HEK293 (cell line): ENCODE data around the gene SPTBN1.
A peak's percentile ranks its signal among the peaks of the same experiment; 100 is the strongest.

Experiments
- CTCF ChIA-PET: fragments of 350-600 bp; formaldehyde crosslinking; extraction: SDS; loops from one replicate; lab custom pipeline; 2021; ENCODE audit warnings: antibody characterized with exemption; lab: Yijun Ruan, JAX
- POLR2A ChIA-PET: fragments of 300-600 bp; formaldehyde crosslinking; extraction: SDS; loops from one replicate; lab custom pipeline; 2020; ENCODE audit warnings: antibody characterized with exemption, inconsistent platforms; lab: Yijun Ruan, JAX
- H3K27ac ChIP-seq: fragments of 200-500 bp; sonication (Bioruptor generic); 2 replicates; pipeline ENCODE4 v1.5.1; 2014; ENCODE audit warnings: low read depth, low read length, control low read depth, inconsistent platforms; ENCODE audit errors: extremely low read depth
- H3K36me3 ChIP-seq, 2 experiments: fragments of 200-500 bp in 1 of 2; sonication (Bioruptor generic) in 1 of 2; 1 replicate in 1 of 2; 2 replicates in 1 of 2; pipeline ENCODE4 v1.5.1; 2014 to 2017; ENCODE audit warnings: inconsistent platforms in 2 of 2, low read length in 2 of 2; ENCODE audit not compliant: control insufficient read depth in 2 of 2, insufficient read depth in 1 of 2
- H3K4me1 ChIP-seq: fragments of 200-500 bp; sonication (Bioruptor generic); 2 replicates; pipeline ENCODE4 v1.5.1; 2014; ENCODE audit warnings: mild to moderate bottlenecking, low read length, inconsistent platforms; ENCODE audit not compliant: control insufficient read depth, insufficient read depth
- H3K4me3 ChIP-seq: 2 replicates; pipeline ENCODE4 v1.5.1; 2011; ENCODE audit warnings: low read depth, mild to moderate bottlenecking, control low read depth, low read length, moderate library complexity
- H3K9me3 ChIP-seq: fragments of 200-500 bp; sonication (Bioruptor generic); 2 replicates; pipeline ENCODE4 v1.5.1; 2014; ENCODE audit warnings: low read depth, low read length, inconsistent platforms; ENCODE audit not compliant: control insufficient read depth, insufficient read depth
- AEBP2 ChIP-seq: fragments of 450-650 bp; formaldehyde crosslinking; IDR thresholded peaks from 2 replicates; pipeline ENCODE4 v1.5.1; 2016; ENCODE audit warnings: missing biosample characterization, missing genetic modification characterization, borderline replicate concordance
- GLI4 ChIP-seq: fragments of 450-650 bp; formaldehyde crosslinking; IDR thresholded peaks from 2 replicates; pipeline ENCODE4 v1.5.1; 2016; ENCODE audit warnings: missing biosample characterization, missing genetic modification characterization
- HOXA7 ChIP-seq: sonication (generic); formaldehyde crosslinking; IDR thresholded peaks from 2 replicates; pipeline ENCODE4 v1.8.1; 2022; ENCODE audit warnings: missing genetic modification reagents, borderline replicate concordance
- HOXC10 ChIP-seq: sonication (generic); formaldehyde crosslinking; IDR thresholded peaks from 2 replicates; pipeline ENCODE4 v1.8.1; 2023; ENCODE audit warnings: mild to moderate bottlenecking, missing genetic modification reagents
- INSM2 ChIP-seq: fragments of 450-650 bp; formaldehyde crosslinking; IDR thresholded peaks from 2 replicates; pipeline ENCODE4 v1.5.1; 2016; ENCODE audit warnings: missing biosample characterization, missing genetic modification characterization
- KLF1 ChIP-seq: fragments of 450-650 bp; formaldehyde crosslinking; IDR thresholded peaks from 2 replicates; pipeline ENCODE4 v1.5.1; 2016; ENCODE audit warnings: missing biosample characterization, missing genetic modification characterization
- MEIS1 ChIP-seq: sonication (generic); formaldehyde crosslinking; IDR thresholded peaks from 2 replicates; pipeline ENCODE4 v1.8.1; 2022; ENCODE audit warnings: missing genetic modification reagents, mild to moderate bottlenecking, borderline replicate concordance
- SCRT2 ChIP-seq: fragments of 450-650 bp; formaldehyde crosslinking; IDR thresholded peaks from 2 replicates; pipeline ENCODE4 v1.5.1; 2016; ENCODE audit warnings: missing biosample characterization, missing genetic modification characterization
- SP3 ChIP-seq: fragments of 450-650 bp; formaldehyde crosslinking; IDR thresholded peaks from 2 replicates; pipeline ENCODE4 v1.5.1; 2016; ENCODE audit warnings: missing biosample characterization, missing genetic modification characterization
- TRIM28 ChIP-seq: IDR thresholded peaks from 2 replicates; pipeline ENCODE4 v1.6.1; 2011; ENCODE audit warnings: low read length, control low read depth, borderline replicate concordance
- YY1 ChIP-seq: fragments of 450-650 bp; formaldehyde crosslinking; IDR thresholded peaks from 2 replicates; pipeline ENCODE4 v1.5.1; 2018; ENCODE audit warnings: missing biosample characterization, missing genetic modification characterization
- ZBTB1 ChIP-seq: fragments of 450-650 bp; formaldehyde crosslinking; IDR thresholded peaks from 2 replicates; pipeline ENCODE4 v1.5.1; 2016; ENCODE audit warnings: missing biosample characterization, missing genetic modification characterization
- ZBTB8A ChIP-seq: fragments of 450-650 bp; formaldehyde crosslinking; IDR thresholded peaks from 2 replicates; pipeline ENCODE4 v1.5.1; 2016; ENCODE audit warnings: missing biosample characterization, missing genetic modification characterization
- ZIC2 ChIP-seq: fragments of 450-650 bp; formaldehyde crosslinking; IDR thresholded peaks from 2 replicates; pipeline ENCODE4 v1.5.1; 2016; ENCODE audit warnings: missing biosample characterization, missing genetic modification characterization
- ZNF157 ChIP-seq: fragments of 450-650 bp; formaldehyde crosslinking; IDR thresholded peaks from 2 replicates; pipeline ENCODE4 v1.5.1; 2016; ENCODE audit warnings: missing biosample characterization, missing genetic modification characterization
- ZNF223 ChIP-seq: fragments of 450-650 bp; formaldehyde crosslinking; IDR thresholded peaks from 2 replicates; pipeline ENCODE4 v1.5.1; 2016; ENCODE audit warnings: missing biosample characterization, missing genetic modification characterization
- ZNF266 ChIP-seq: fragments of 450-650 bp; formaldehyde crosslinking; IDR thresholded peaks from 2 replicates; pipeline ENCODE4 v1.5.1; 2016; ENCODE audit warnings: missing biosample characterization, missing genetic modification characterization, low read depth
- ZNF391 ChIP-seq: fragments of 450-650 bp; formaldehyde crosslinking; IDR thresholded peaks from 2 replicates; pipeline ENCODE4 v1.5.1; 2016; ENCODE audit warnings: low read depth, missing biosample characterization, missing genetic modification characterization, borderline replicate concordance
- ZNF433 ChIP-seq: fragments of 450-650 bp; formaldehyde crosslinking; IDR thresholded peaks from 2 replicates; pipeline ENCODE4 v1.5.1; 2016; ENCODE audit warnings: missing biosample characterization, missing genetic modification characterization, low read depth
- ZNF473 ChIP-seq: fragments of 450-650 bp; formaldehyde crosslinking; IDR thresholded peaks from 2 replicates; pipeline ENCODE4 v1.5.1; 2017; ENCODE audit warnings: missing biosample characterization, missing genetic modification characterization
- ZNF501 ChIP-seq: fragments of 450-650 bp; formaldehyde crosslinking; IDR thresholded peaks from 2 replicates; pipeline ENCODE4 v1.5.1; 2016; ENCODE audit warnings: missing biosample characterization, missing genetic modification characterization
- ZNF544 ChIP-seq: fragments of 450-650 bp; formaldehyde crosslinking; IDR thresholded peaks from 2 replicates; pipeline ENCODE4 v1.5.0; 2017; ENCODE audit warnings: missing biosample characterization, missing genetic modification characterization
- ZNF548 ChIP-seq: fragments of 450-650 bp; formaldehyde crosslinking; IDR thresholded peaks from 2 replicates; pipeline ENCODE4 v1.5.1; 2016; ENCODE audit warnings: missing biosample characterization, missing genetic modification characterization
- ZNF555 ChIP-seq: fragments of 450-650 bp; formaldehyde crosslinking; conservative IDR thresholded peaks from 2 replicates; pipeline ENCODE4 v1.5.1; 2017; ENCODE audit warnings: missing biosample characterization, mild to moderate bottlenecking, missing genetic modification characterization, inconsistent platforms
- ZNF596 ChIP-seq: fragments of 450-650 bp; IDR thresholded peaks from 2 replicates; pipeline ENCODE4 v1.5.0; 2018; ENCODE audit warnings: missing biosample characterization, mild to moderate bottlenecking, missing genetic modification characterization, moderate library complexity
- ZNF629 ChIP-seq: fragments of 450-650 bp; formaldehyde crosslinking; IDR thresholded peaks from 2 replicates; pipeline ENCODE4 v1.5.1; 2017; ENCODE audit warnings: missing biosample characterization, missing genetic modification characterization
- ZNF677 ChIP-seq: fragments of 450-650 bp; IDR thresholded peaks from 2 replicates; pipeline ENCODE4 v1.5.0; 2018; ENCODE audit warnings: missing biosample characterization, mild to moderate bottlenecking, missing genetic modification characterization, moderate library complexity
- ZNF776 ChIP-seq: fragments of 450-650 bp; formaldehyde crosslinking; IDR thresholded peaks from 2 replicates; pipeline ENCODE4 v1.5.0; 2017; ENCODE audit warnings: missing biosample characterization, missing genetic modification characterization, borderline replicate concordance
- ZNF777 ChIP-seq: fragments of 450-650 bp; formaldehyde crosslinking; IDR thresholded peaks from 2 replicates; pipeline ENCODE4 v1.5.1; 2017; ENCODE audit warnings: missing biosample characterization, missing genetic modification characterization, borderline replicate concordance
- ZNF830 ChIP-seq: fragments of 450-650 bp; IDR thresholded peaks from 2 replicates; pipeline ENCODE4 v1.5.0; 2018; ENCODE audit warnings: missing biosample characterization, missing genetic modification characterization, low read depth, mild to moderate bottlenecking, moderate library complexity
- ZSCAN16 ChIP-seq: fragments of 450-650 bp; formaldehyde crosslinking; IDR thresholded peaks from 2 replicates; pipeline ENCODE4 v1.5.1; 2016; ENCODE audit warnings: missing biosample characterization, missing genetic modification characterization
- ZSCAN18 ChIP-seq: fragments of 450-650 bp; formaldehyde crosslinking; IDR thresholded peaks from 2 replicates; pipeline ENCODE4 v1.5.1; 2016; ENCODE audit warnings: missing biosample characterization, missing genetic modification characterization
- ZXDB ChIP-seq: fragments of 450-650 bp; formaldehyde crosslinking; IDR thresholded peaks from 2 replicates; pipeline ENCODE4 v1.5.1; 2016; ENCODE audit warnings: missing biosample characterization, missing genetic modification characterization
- TF ChIP-seq, protein P1 (sequence below): fragments of 450-650 bp; formaldehyde crosslinking; IDR thresholded peaks from 2 replicates; pipeline ENCODE4 v1.5.1; 2017; ENCODE audit warnings: missing biosample characterization, missing genetic modification characterization
- TF ChIP-seq, protein P2 (sequence below): fragments of 450-650 bp; formaldehyde crosslinking; IDR thresholded peaks from 2 replicates; pipeline ENCODE4 v1.5.1; 2016; ENCODE audit warnings: missing biosample characterization, missing genetic modification characterization

Gene SPTBN1

DNA sequence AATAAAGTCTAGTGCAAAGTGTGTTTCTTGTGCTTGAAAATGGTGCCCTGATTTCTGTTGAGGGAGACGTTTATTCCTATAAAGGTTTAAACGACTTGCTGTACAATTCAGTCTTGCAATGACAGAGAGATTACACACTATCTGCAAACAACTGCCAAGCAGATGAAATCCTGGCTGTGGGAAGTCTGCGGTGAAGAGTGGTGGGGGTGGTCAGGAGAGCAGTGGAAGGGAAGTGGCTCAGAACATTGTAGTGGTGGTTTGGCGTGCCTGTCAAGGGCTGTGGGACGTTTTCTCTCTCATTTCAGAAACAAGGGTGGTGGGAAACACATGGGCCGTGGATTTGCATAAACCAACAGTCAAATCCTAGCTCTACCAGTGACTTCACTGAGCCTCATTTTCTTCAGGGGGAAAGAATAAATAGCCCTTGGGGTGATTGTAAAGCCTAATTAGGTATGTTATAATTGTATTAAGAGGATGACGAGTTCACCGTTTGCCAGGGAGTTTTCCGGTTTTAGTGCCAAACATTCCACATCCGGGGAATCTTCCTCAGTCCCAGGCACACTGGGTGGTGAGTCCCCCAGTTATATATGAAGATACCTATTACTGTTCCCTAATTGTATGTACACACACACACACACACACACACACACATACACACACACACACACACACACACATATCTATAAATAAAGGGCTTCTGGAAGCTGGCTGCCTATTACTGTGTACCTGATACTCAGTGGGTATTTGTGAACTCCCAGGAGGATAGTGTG is 115.0 kb downstream of the SPTBN1 start:
- ChIA-PET CTCF (interaction anchor here (0.7 to 1.0 kb wide), 4 partner anchors 16 to 465 kb away, joined by 3 to 4 read pairs (median 4); no protein-coding TSS in a partner anchor), POLR2A (interaction anchor here (3.9 kb wide), 1 partner anchor 12 kb away, joined by 48 read pairs; no protein-coding TSS in a partner anchor)
- Histone ChIP-seq H3K4me1 (peaks cover 62% of the 10 kb centered on the region), H3K9me3 (no peaks in the 10 kb centered on the region), H3K36me3 (no peaks in the 10 kb centered on the region), H3K4me3 (no peak overlapping the region), H3K27ac (peak overlapping the region; percentile 98)
- TF ChIP-seq ZNF544 (tag by site-specific recombination), result no peak
- TF ChIP-seq ZNF157 (tag by site-specific recombination), result no peak
- TF ChIP-seq ZNF223 (tag by site-specific recombination), result no peak
- no peak for TF ChIP-seq AEBP2 (tag by site-specific recombination)
- TF ChIP-seq ZBTB8A (tag by site-specific recombination), result 0 out of 2 replicates have a peak, but pooled peaks have one; percentile 21
- no peak for TF ChIP-seq ZNF776
- no peak for TF ChIP-seq ZNF555 (tag by site-specific recombination)
- TF ChIP-seq ZNF677, result no peak
- peak; percentile 53 for TF ChIP-seq ZNF629 (tag by site-specific recombination)
- no peak for TF ChIP-seq YY1 (tag by site-specific recombination)
- TF ChIP-seq ZSCAN16 (tag by site-specific recombination), result no peak
- no peak for TF ChIP-seq SCRT2 (tag by site-specific recombination)
- TF ChIP-seq HOXC10, result no peak
- TF ChIP-seq ZXDB (tag by site-specific recombination), result 0 out of 2 replicates have a peak, but pooled peaks have one; percentile 12
- no peak for TF ChIP-seq ZNF391 (tag by site-specific recombination)
- TF ChIP-seq, protein P1, sequence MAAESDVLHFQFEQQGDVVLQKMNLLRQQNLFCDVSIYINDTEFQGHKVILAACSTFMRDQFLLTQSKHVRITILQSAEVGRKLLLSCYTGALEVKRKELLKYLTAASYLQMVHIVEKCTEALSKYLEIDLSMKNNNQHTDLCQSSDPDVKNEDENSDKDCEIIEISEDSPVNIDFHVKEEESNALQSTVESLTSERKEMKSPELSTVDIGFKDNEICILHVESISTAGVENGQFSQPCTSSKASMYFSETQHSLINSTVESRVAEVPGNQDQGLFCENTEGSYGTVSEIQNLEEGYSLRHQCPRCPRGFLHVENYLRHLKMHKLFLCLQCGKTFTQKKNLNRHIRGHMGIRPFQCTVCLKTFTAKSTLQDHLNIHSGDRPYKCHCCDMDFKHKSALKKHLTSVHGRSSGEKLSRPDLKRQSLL (tag by site-specific recombination), result no peak
- TF ChIP-seq ZNF777 (tag by site-specific recombination), result no peak
- no peak for TF ChIP-seq SP3 (tag by site-specific recombination)
- TF ChIP-seq, protein P2, sequence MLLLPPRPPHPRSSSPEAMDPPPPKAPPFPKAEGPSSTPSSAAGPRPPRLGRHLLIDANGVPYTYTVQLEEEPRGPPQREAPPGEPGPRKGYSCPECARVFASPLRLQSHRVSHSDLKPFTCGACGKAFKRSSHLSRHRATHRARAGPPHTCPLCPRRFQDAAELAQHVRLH (tag by site-specific recombination), result no peak
- TF ChIP-seq ZNF266 (tag by site-specific recombination), result no peak
- TF ChIP-seq ZNF433 (tag by site-specific recombination), result no peak
- TF ChIP-seq INSM2 (tag by site-specific recombination), result peak; percentile 47; the same call in 1 of the 2 replicates
- TF ChIP-seq HOXA7 (CRISPR knock-in tag), result no peak
- TF ChIP-seq ZNF596 (tag by site-specific recombination), result no peak
- TF ChIP-seq MEIS1, result no peak
- no peak for TF ChIP-seq ZSCAN18
- no peak for TF ChIP-seq ZNF473 (tag by site-specific recombination)
- TF ChIP-seq ZIC2 (tag by site-specific recombination), result no peak
- no peak for TF ChIP-seq ZNF830 (tag by site-specific recombination)
- TF ChIP-seq ZNF548, result no peak
- TF ChIP-seq ZNF501 (tag by site-specific recombination), result no peak
- no peak for TF ChIP-seq TRIM28
- TF ChIP-seq KLF1 (tag by site-specific recombination), result no peak
- no peak for TF ChIP-seq GLI4 (tag by site-specific recombination)
- no peak for TF ChIP-seq ZBTB1 (tag by site-specific recombination)
